Sigmoid colon (tissue), 4 donors: ENCODE data around the gene MTF1.

Experiments
- CTCF ChIP-seq, 4 experiments: fragments of 450-650 bp in 3 of 4; fragments of 200-600 bp in 1 of 4; IDR thresholded peaks; one replicate each; pipeline ENCODE4 v1.5.1; 2016 to 2019; ENCODE audit warnings: antibody characterized with exemption in 4 of 4, mild to moderate bottlenecking in 3 of 4, moderate library complexity in 2 of 4
- EP300 ChIP-seq, 4 donors: sonication (generic); formaldehyde crosslinking; IDR thresholded peaks; one replicate each; pipeline ENCODE4 v1.6.1; 2017; ENCODE audit warnings: antibody characterized with exemption in 4 of 4
- POLR2A ChIP-seq, 2 donors: fragments of 450-650 bp; IDR thresholded peaks; one replicate each; pipeline ENCODE4 v1.6.1; 2016; ENCODE audit warnings: antibody characterized with exemption in 2 of 2, mild to moderate bottlenecking in 2 of 2, moderate library complexity in 2 of 2

GRCh38 chr1:37817481-37817880 lies 41.9 kb downstream of the MTF1 start:
- TF ChIP-seq POLR2A (IDR thresholded peaks at IDR 0.05) (no peak), CTCF (IDR thresholded peaks at IDR 0.05) (no peak), EP300 (IDR thresholded peaks at IDR 0.05) (no peak)
